Right atrium auricular region (tissue), 2 donors: ENCODE results near the gene FAM13A. TPM values are rescaled to one million over a fixed set of nuclear protein-coding genes. Genes with fewer than 3 reads are reported as not detected.
"Not testable (repeated sequence)": the region's sequence is repeated elsewhere in the genome, so short reads cannot be mapped to it uniquely, and the experiment has no call there.

ENCODE experiments used
- DNase-seq: peaks from one replicate; pipeline ENCODE4 v3.0.0-alpha.2; 2019; ENCODE audit warnings: low spot score
- H3K27ac ChIP-seq, 2 donors: fragments of 200-600 bp; sonication (generic); 1 replicate in 1 of 2; 2 replicates in 1 of 2; pipeline ENCODE4 v1.5.1; 2016 to 2019
- H3K27me3 ChIP-seq, 2 donors: fragments of 200-600 bp; sonication (generic); one replicate each; pipeline versions ENCODE4 v1.5.1 to v1.6.0; 2017 to 2019
- H3K36me3 ChIP-seq: fragments of 200-600 bp; sonication (generic); one replicate; pipeline ENCODE4 v1.5.1; 2016
- H3K4me1 ChIP-seq, 2 donors: fragments of 200-600 bp; sonication (generic); one replicate each; pipeline versions ENCODE4 v1.5.1 to v1.6.0; 2017 to 2019
- H3K4me3 ChIP-seq, 2 donors: fragments of 200-600 bp; sonication (generic); 1 replicate in 1 of 2; 2 replicates in 1 of 2; pipeline ENCODE4 v1.5.1; 2017 to 2019; ENCODE audit warnings: mild to moderate bottlenecking in 1 of 2, moderate library complexity in 1 of 2
- H3K9me3 ChIP-seq, 2 donors: fragments of 200-600 bp; sonication (generic); one replicate each; pipeline ENCODE4 v1.5.1; 2019
- total RNA-seq, 2 donors: library from RNA; depleted of rRNA; stranded (reverse); fragments of >200 nt; gene quantifications; one replicate each; pipeline ENCODE4 v1.1.0, GENCODE V29; 2016
- TF ChIP-seq, protein P1 (sequence below), 2 donors: fragments of 200-600 bp; sonication (generic); IDR thresholded peaks; one replicate each; pipeline ENCODE4 v1.5.1; 2019; ENCODE audit warnings: antibody characterized with exemption in 2 of 2

Gene FAM13A
- total RNA-seq, 2 donors from 2014 or later = 8.1 to 13.6 TPM

GRCh38 chr4:88933414-88934160 is 123.4 kb downstream of the FAM13A start:
- no peak for DNase-seq
- Histone ChIP-seq H3K4me3 (no peak overlapping the region), H3K9me3 (no peaks in the 10 kb centered on the region), H3K4me1 (no peaks in the 10 kb centered on the region), H3K27ac (no peak overlapping the region), H3K27me3 (no peaks in the 10 kb centered on the region), H3K36me3 (no peaks in the 10 kb centered on the region)
- TF ChIP-seq, protein P1, sequence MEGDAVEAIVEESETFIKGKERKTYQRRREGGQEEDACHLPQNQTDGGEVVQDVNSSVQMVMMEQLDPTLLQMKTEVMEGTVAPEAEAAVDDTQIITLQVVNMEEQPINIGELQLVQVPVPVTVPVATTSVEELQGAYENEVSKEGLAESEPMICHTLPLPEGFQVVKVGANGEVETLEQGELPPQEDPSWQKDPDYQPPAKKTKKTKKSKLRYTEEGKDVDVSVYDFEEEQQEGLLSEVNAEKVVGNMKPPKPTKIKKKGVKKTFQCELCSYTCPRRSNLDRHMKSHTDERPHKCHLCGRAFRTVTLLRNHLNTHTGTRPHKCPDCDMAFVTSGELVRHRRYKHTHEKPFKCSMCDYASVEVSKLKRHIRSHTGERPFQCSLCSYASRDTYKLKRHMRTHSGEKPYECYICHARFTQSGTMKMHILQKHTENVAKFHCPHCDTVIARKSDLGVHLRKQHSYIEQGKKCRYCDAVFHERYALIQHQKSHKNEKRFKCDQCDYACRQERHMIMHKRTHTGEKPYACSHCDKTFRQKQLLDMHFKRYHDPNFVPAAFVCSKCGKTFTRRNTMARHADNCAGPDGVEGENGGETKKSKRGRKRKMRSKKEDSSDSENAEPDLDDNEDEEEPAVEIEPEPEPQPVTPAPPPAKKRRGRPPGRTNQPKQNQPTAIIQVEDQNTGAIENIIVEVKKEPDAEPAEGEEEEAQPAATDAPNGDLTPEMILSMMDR (IDR thresholded peaks at IDR 0.05) = no peak

- H3K9me3 ChIP-seq = no peaks in the 10 kb centered on the region
- DNase-seq = no peak
- no peaks in the 10 kb centered on the region for H3K4me1 ChIP-seq
- TF ChIP-seq, protein P1 (IDR thresholded peaks at IDR 0.05) = no peak
- H3K36me3 ChIP-seq = no peaks in the 10 kb centered on the region
- H3K4me3 ChIP-seq = no peak overlapping the region
- H3K27ac ChIP-seq = no peak overlapping the region
- no peaks in the 10 kb centered on the region for H3K27me3 ChIP-seq
Measured at GRCh38 chr4:88928852-88929251, 128.1 kb downstream of the FAM13A start.

- H3K4me1 ChIP-seq = no peaks in the 10 kb centered on the region
- TF ChIP-seq, protein P1 (IDR thresholded peaks at IDR 0.05) = no peak
- H3K27me3 ChIP-seq = no peaks in the 10 kb centered on the region
- no peak overlapping the region for H3K27ac ChIP-seq
- H3K9me3 ChIP-seq = no peaks in the 10 kb centered on the region
- H3K4me3 ChIP-seq = no peak overlapping the region
- DNase-seq = no peak
- no peaks in the 10 kb centered on the region for H3K36me3 ChIP-seq
Measured at GRCh38 chr4:88927420-88927819, 129.6 kb downstream of the FAM13A start.

DNA sequence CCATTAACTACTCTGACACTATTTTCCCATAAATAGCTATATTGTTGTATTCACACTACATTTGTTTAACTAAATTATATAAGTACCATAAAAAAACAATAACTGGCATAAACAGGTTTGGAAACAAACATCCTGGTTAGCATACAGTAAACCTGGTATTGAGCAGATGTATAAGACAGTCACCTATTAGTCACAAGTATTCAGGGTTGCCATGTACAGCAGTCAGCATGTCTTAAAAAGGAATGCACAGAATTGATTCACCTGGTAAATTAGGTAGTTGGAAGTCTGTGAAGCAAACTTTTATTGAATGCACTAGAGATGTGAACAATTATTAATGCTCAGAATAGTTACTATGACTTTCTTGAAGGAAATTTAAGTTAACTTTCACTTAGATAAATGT is 137.9 kb downstream of the FAM13A start:
- Histone ChIP-seq H3K4me3 (no peak overlapping the region), H3K4me1 (no peaks in the 10 kb centered on the region), H3K27ac (no peak overlapping the region), H3K27me3 (no peaks in the 10 kb centered on the region), H3K36me3 (no peaks in the 10 kb centered on the region), H3K9me3 (no peaks in the 10 kb centered on the region)
- DNase-seq = no peak
- TF ChIP-seq, protein P1 (IDR thresholded peaks at IDR 0.05) = no peak

DNA sequence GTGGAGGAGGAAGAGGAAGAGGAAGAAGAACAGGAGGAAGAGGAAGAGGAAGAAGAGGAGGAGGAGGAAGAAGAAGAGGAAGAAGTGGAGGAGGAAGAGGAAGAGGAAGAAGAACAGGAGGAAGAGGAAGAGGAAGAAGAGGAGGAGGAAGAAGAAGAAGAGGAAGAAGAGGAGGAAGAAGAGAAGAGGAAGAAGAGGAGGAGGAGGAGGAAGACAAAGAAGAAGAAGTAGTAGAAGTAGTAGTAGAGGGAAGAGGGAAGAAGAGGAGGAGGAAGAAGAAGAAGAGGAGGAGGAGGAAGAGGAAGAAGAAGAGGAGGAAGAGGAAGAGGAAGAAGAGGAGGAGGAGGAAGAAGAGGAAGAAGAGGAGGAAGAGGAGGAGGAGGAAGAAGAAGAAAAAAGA is 143.8 kb downstream of the FAM13A start:
- not testable (repeated sequence) for H3K27ac ChIP-seq, H3K9me3 ChIP-seq, H3K4me3 ChIP-seq, H3K36me3 ChIP-seq, DNase-seq, H3K4me1 ChIP-seq, H3K27me3 ChIP-seq

DNA sequence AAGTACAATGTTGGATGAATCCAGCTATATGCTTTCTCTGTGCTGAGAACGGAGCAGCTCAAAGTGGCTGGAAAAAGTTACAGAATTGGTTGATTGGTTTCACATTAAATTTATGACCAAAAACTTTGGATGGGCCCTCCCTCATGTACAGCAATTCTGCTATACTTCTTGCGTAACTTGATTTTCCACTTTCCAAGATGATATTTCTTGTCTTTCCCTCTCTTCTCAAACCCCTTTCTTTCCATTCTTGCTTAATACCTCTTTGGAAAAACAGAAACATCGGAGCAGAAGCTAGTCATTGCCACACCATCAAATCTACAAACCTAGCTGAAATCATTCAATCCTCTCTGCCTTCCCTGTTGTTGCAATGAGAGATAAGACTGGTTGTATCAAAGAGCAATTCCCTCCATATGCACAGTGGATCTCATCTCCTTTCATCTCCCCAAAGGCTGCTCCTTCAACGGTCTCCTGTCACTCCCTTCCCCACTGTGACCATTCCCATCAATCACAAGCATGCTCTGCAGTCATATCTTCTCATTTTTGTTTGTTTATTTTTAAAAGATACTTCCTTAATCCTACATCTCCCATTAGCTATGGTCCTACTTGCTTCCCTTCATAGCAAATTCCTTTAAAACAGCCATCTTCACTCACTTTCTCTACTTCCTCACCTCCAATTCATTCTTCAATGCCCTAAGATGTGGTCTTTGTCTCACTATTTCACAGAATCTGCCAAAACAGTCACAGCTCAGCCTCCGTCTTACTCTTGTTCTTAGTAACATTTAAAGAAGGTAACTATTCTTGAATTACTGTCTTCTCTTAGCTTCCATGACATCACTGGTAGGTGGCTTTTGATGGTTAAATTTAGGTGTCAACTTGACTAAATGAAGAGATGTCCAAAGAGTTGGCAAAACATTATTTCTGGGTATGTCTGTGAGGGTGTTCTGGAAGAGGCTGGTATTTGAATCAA is 145.5 kb downstream of the FAM13A start:
- Histone ChIP-seq H3K4me3 (no peak overlapping the region), H3K4me1 (no peaks in the 10 kb centered on the region), H3K36me3 (no peaks in the 10 kb centered on the region), H3K27ac (no peak overlapping the region), H3K27me3 (no peaks in the 10 kb centered on the region), H3K9me3 (no peaks in the 10 kb centered on the region)
- no peak for DNase-seq
- TF ChIP-seq, protein P1 (IDR thresholded peaks at IDR 0.05) = no peak
